GM20000 (cell line): ENCODE data around the gene PKP2.
A peak's percentile ranks its signal among the peaks of the same experiment; 100 is the strongest.

Experiments
- DNase-seq: peaks from one replicate; pipeline ENCODE4 v3.0.0; 2012; ENCODE audit warnings: low spot score
- TF ChIP-seq, protein P1 (sequence below): IDR thresholded peaks from 2 replicates; pipeline ENCODE4 v1.5.1; 2012; ENCODE audit warnings: mild to moderate bottlenecking, control low read depth; ENCODE audit errors: extremely low read depth, missing control alignments

PKP2 gene

DNA sequence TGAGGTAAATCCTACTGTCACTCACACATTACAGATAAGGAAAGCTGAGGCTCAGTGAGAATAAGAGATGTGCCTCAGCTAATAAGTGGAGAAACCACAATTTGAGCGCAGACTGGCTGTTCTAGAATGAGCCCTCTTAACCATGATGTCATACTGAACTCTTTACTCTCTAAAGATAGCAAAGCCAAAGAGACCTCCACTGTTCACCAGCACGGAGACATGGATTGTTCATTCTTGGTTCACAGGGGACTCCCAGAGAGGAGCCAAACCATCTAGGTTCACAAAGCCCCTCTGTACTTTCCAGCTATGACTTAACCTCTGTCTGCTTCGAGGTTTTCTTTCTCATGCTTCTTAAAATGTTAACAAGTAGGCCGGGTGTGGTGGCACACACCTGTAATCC lies 108.2 kb downstream of the PKP2 start:
- no peak for DNase-seq
- TF ChIP-seq, protein P1, sequence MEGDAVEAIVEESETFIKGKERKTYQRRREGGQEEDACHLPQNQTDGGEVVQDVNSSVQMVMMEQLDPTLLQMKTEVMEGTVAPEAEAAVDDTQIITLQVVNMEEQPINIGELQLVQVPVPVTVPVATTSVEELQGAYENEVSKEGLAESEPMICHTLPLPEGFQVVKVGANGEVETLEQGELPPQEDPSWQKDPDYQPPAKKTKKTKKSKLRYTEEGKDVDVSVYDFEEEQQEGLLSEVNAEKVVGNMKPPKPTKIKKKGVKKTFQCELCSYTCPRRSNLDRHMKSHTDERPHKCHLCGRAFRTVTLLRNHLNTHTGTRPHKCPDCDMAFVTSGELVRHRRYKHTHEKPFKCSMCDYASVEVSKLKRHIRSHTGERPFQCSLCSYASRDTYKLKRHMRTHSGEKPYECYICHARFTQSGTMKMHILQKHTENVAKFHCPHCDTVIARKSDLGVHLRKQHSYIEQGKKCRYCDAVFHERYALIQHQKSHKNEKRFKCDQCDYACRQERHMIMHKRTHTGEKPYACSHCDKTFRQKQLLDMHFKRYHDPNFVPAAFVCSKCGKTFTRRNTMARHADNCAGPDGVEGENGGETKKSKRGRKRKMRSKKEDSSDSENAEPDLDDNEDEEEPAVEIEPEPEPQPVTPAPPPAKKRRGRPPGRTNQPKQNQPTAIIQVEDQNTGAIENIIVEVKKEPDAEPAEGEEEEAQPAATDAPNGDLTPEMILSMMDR, result no peak

DNA sequence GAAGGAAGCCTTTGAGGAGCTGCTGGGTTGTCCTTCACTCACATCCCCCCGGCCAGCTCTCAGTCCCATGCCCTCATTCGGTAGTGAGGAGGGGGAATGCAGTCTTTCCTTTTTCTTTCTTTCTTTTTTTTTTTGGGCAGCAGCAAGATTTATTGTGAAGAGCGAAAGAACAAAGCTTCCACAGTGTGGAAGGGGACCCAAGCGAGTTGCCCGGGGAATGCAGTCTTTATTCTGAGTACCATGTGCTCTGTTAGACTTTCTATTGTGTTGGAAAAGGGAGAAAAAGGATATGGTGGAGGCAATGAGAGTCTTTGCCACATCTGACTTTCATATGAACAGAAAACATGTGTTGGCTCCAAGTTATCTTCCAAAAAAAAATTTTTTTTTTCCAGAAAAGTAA lies 111.0 kb downstream of the PKP2 start:
- DNase-seq, result no peak
- TF ChIP-seq, protein P1, result no peak

DNA sequence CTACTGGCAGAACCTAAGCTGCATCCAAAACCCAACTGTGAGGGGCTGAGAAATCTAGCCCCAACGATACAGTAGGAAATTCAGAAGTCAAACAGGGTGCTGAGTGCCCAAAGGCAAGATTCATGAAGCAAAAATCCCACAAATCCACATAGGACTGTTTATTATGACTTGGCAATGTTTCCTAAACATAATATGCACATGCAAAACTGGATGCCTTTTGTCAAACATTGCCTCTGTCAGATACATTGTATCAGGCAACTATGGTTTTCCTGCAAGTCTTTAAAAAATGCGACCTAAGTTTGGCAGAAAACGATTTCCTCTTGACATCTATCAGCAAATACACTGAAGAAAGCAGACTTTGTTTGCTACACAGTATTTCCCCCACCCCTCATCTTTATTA lies 113.5 kb downstream of the PKP2 start:
- TF ChIP-seq, protein P1, result no peak
- DNase-seq, result no peak

DNA sequence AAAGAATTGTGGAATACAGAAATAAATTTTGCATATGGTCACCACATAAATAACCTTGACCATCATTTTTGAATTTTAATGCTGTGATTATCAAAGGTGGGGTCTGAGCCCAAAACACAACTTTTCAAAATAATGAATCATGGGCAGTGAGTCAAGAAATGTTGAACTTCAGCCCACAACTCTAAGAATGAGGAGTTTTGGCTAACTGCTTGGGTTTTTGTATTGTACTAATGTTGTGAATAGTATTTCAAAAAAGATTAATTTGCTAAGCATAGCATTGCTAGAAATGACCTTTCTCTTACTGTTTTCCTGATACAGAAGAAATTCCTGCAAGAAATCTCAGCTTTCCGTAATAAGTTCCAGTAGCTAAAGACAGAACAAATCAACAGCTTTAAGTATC lies 116.5 kb downstream of the PKP2 start:
- DNase-seq, result no peak
- TF ChIP-seq, protein P1, result no peak

DNA sequence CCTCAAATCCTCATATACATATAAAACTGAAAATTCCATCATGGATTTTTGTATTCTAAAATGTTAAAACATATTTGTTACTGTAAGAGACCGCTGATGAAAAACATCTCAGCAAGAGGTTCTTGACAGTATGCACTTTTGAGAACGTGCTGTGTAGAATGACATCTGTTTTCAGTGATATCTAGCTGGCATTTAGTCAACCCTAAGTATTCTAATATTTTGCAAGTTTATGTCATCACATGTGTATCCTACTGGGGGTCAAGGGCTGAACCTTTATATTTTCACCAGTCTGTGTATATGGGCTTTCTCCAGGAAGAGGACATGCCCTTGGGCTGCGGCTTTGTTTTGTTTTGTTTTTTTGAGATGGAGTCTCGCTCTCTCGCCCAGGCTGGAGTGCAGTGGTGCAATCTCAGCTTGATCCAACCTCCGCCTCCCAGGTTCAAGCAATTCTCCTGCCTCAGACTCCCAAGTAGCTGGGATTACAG lies 118.8 kb downstream of the PKP2 start:
- TF ChIP-seq, protein P1, result no peak
- no peak for DNase-seq

DNA sequence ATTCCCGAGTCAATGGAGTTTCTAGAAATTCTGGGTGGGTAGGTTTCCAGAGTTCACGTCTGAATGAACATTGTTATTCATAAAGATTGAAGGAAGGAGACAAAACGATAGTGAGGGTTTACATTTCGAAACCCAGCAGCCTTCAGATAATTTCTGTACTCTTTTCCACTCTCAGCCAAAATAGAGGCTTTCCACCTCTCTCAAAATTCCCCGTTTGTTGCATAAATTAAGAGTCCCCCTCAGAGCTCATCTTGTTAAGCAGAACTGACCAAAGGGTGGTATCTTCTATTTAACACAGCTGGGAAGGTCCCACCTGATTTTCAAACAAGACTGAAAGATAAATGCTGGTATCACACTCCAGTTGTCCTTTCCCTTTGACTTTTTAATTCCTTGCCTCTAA lies 119.4 kb downstream of the PKP2 start:
- DNase-seq, result peak; percentile 16
- TF ChIP-seq, protein P1, result no peak

DNA sequence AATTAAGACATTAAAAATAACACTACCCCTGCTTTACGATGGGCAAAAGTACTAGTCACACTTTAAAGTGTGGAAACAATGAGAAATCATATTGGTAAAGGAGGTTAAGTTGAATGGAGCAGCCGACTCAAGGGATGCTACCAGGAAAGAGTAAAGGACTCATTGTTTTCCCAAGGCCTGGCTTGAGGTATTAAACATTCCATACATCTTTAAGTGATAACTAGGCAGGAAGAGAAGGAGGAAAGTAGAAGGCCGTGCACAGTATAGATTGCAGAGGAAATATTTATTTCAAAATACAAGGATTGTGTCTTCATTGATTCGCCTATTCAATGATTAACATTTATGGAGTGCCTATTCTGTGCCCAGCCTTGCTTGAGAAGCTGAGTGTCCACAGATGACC lies 120.3 kb downstream of the PKP2 start:
- no peak for DNase-seq
- TF ChIP-seq, protein P1, result no peak
